HG03432 (cell line): ENCODE results near the gene TTLL9.

Source experiments
- ATAC-seq: cut with Tn5 transposase; IDR thresholded peaks from one replicate; pipeline ENCODE4 v1.9.1; 2021; ENCODE audit warnings: mild to moderate bottlenecking, moderate library complexity; ENCODE audit not compliant: unreplicated experiment

The TTLL9 gene

GRCh38 chr20:31877684-31878083 is 7.2 kb downstream of the TTLL9 start:
- ATAC-seq: no peak

DNA sequence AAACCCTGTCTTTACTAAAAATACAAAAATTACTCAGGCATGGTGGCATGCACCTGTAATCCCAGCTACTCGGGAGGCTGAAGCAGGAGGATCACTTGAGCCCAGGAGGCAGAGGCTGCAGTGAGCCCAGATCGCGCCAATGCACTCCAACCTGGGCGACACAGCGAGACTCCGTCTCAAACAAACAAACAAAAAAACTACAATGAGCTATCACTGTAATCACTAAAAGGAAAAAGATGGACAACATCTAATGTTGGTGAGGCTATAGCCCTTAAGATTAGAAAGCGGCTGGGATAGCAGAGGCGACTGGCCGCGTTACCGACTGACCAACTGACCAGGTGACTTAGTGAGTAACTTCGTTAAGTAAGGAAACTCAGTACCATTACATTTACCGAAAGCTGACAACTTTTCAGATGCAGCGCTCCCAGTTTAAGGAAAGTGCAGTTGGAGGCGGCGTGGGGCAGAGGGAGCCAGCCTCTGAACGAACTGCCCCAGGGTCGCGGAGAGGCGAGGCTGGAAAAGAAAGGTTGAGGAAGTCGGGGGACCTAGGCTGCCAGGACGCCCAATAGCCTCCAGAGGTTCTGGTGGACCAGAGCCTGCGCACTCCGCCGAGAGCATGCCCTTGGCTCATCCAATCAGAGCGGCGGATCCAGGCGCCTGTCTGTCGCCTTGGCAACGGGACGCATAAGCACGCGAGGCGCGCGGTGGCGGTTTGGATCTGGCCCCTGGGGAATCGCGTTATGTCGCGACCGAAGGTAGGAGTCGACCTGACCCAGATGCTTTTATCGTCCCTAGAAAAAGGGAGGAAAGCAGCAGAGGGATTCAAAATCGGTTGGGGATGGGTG is 8.9 kb downstream of the TTLL9 start:
- ATAC-seq: peak; percentile 87

DNA sequence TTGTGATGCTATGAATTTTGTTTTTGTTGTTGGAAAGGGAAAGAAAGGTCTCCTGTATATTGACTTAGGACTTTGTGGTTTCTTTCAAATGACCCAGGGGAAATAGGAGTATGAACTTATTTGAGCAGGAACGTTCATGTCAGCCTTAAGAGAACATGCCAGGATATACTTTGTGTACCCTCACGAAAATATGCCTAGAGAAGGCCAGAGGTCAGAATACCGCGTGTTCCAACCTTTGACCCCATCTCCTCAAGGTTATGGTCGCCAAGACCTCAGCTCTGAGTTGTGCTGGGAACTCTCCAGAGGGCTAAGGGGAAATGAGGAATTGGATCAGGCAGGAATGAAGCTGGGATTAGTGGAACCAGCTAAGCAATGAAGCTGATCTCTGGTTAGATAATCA is 11.5 kb downstream of the TTLL9 start:
- ATAC-seq: no peak

DNA sequence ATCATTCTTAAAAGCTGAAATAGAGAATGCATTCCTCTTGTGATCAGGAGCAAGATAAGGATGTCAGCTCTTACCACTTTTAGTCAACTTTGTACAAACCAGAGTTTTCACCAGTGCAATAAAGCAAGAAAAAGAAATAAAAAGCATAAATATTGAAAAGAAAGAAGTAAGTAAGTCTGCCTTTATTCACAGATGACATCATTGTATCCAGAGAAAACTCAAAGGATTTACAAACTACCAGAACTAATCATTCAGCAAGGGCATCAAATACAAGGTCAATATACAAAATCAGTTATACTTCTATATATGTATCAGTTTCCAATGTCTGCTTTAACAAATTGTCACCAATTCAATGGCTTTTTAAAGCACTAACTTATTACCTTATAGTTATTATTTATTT is 13.4 kb downstream of the TTLL9 start:
- ATAC-seq: no peak

DNA sequence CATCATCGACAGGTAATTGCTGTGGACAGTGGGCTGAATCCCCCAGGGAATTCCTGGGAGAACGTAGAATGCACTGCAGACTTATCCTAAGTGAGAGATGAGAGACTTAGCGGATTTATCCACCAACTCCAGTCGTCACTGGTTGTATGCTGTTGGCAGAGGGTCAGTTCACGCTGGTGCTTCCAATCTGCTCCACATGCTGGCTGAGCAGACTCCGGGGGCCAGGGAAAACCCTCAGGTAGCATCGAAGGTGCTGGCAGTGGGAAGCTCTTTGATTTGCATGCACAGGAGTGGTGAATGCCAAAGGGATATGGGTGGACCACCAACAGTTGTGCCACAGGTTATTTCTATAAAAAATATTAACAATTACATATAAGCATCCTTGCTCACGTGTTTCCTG is 20.2 kb downstream of the TTLL9 start:
- no peak for ATAC-seq

GRCh38 chr20:31894980-31895675 is 24.7 kb downstream of the TTLL9 start:
- peak; percentile 100 for ATAC-seq

DNA sequence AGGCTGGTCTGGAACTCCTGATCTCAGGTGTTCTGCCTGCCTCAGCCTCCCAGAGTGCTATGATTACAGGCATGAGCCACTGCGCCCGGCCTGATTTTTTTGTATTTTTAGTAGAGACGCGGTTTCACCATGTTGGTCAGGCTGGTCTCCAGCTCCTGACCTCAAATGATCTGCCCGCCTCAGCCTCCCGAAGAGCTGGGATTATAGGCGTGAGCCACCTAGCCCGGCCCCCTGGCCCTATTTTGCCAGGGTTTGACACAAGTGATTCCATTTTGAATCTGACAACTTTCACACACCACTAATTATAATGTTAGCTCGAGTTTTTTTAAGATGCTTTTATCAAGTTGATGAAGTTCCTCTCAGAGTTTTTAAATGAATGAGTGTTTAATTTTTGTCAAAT is 25.6 kb downstream of the TTLL9 start:
- no peak for ATAC-seq

DNA sequence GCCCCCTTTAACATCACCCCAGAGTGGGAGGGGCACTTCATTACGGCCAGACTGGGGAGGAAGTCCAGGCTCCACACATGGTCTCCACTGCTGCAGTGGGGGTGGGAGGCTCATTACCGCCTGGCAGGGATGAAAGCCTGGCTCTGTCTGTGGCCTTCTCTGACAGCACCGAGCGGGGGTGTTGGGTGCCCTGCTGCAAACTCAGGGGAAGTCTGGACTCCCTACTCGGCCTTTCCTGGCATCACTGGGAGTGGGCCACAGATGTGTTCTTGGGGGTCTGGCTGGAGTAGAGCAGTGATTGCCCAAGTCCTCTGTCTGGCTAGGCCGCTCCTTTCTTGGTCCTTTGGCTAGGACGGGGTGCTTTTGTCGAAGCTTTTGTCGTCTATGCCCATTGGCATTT is 27.1 kb downstream of the TTLL9 start:
- no peak for ATAC-seq

DNA sequence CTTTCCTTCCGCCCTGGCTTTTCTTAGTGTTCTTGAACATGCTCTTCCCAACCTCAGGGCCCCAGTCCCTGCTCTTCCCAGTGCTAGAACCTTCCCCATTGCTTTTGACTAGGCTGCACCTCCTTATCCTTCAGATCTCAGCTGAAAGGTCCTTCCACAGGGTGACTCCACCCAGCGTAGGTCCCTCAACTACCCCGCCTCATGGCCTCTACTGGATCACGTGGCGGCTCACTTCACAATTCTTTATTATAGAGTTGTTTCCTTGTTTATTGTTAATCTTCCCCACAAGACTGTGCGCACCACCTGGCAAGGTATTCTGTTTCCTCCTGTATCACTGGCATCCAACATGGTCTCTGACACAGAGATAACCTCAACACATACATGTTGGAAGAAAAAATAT is 31.2 kb downstream of the TTLL9 start:
- no peak for ATAC-seq

DNA sequence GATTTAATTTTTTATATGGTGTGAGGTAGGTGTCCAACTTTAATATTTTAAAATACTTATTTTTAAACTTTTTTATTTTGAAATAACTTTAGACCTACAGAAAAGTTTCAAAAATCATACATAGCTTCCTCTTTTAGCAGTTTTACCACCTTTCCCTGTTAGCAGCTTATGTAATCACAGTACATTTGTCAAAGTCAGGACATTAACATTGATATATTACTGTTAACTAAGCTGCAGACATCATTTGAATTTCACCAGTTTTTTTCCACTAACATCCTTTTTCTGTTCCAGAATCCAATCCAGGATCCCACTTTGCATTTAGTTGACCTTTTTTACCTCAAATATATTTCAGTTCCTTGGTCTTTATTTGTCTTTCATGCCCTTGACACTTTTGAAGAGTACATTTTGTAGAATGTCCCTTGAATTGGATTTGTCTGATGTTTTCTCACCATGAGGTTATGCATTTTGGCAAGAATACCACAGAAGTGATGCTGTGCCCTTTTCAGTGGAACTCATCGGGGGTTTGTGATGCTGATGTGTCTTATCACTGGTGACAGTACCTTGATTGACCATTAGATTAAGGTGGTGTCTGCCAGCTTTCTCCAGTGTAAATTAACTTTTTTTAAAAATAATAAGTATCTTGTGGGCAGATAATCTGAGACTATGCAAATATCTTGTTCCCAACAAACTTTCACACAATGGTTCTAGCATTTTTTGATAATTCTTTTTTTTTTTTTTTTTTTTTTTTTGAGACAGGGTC is 33.4 kb downstream of the TTLL9 start:
- no peak for ATAC-seq

- no peak for ATAC-seq
Measured at GRCh38 chr20:31906001-31906400, 35.6 kb downstream of the TTLL9 start.

DNA sequence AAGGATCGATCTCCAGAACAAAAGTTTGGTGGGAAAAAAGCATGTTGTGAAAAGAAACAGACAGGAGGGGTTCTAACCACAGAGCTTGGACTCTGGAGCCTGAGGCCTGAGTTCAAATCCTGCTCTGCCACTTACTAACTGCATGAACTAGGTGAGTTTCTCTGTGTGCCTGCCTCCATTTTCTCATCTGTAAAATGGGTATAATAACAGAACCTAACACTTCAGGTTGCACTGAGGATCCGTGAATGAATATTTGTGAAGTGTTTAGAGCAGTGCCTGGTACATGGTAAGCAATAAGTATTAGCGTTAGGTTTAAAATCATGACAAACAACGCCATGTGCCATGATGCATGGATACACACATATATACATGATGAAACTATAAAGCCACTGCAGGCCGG is 36.6 kb downstream of the TTLL9 start:
- ATAC-seq: no peak

- ATAC-seq: no peak
Measured at GRCh38 chr20:31908016-31908415, 37.6 kb downstream of the TTLL9 start.

- no peak for ATAC-seq
Measured at GRCh38 chr20:31908424-31908823, 38.0 kb downstream of the TTLL9 start.

- no peak for ATAC-seq
Measured at GRCh38 chr20:31909253-31910070, 39.0 kb downstream of the TTLL9 start.

DNA sequence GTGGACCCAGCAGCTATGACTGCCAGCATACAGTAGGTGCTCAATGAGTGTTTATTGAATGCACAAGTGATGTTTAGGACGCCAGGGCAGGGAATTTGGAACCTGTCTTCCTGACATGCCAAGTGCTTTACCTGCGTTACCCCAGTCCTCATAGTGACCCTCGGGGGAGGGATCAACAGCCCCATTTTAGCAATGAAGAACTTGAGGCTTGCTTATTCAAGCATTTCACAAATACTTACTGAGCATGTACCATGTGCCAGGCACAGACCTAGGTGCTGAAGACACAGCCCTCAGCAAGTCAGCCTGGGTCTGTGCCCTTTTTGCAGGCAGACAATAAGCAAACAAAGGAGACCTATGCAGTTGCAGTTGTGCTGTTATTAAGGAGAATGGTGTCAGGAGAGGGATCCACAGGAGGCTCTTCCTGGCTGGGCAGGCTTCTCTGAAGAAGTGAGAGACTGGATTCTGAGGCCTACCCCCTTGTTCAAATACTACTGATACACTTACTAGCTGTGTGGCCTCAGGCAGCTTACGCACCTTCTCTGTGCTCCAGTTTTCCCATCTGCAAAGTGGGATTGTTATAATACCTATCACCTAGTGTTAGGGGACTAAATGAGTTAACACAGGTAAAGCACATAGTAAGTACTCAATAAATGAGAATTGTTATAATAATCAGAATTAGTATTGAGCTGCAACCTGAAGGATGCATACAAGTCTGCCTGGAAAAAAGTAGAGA is 39.8 kb downstream of the TTLL9 start:
- ATAC-seq: no peak

DNA sequence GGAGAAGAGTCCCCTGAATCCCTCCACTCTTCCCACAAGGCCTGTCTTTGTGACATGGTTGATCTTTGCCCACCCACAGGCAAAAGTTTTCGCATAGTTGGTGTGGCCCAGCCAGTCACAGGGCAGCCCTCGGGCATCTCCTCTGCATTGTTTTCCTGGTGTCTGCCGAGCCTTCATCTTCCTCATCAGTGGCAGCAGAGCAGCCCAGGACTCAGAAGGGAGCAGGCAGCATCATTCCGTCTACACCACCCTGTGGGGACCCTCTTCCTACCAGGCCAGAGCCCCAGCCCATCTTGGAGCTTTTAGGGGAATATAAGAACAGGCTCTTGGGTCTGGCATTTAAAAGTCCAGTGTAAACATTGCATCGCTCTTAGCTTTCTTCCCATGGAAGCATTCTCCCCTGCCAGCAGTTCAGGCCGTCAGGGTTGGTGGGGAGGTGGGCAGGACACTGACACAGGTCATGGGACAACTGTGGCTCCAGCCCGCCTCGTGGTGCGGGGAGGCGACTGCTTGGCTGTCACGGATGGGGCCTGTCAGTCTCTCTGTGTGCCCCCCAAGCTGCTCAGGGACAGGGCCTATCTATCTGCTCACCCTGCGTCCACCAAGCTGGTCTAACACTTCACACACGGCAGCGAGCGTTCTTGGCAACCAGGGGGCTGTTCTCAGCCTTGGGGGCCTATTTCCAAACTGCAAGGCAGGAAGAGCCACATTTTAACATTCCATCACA is 43.2 kb downstream of the TTLL9 start:
- ATAC-seq: no peak

DNA sequence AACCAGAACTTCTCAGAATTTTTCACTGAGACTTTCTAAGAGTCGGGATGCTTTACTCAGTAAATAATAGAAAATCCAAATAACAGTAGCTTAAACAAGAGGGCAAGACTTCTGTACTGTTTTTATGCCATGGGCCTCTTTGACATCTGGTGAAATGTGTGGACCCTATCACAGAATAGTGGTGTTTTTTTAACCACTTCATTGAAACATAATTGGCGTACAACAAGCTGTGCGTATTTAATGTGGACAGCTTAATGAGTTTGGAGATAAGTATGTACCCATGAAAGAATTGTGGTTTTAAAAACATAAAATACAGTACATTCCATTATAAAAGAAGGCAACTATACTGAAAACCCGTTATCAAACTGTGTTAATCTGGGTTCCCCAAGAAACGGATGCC is 43.7 kb downstream of the TTLL9 start:
- no peak for ATAC-seq

DNA sequence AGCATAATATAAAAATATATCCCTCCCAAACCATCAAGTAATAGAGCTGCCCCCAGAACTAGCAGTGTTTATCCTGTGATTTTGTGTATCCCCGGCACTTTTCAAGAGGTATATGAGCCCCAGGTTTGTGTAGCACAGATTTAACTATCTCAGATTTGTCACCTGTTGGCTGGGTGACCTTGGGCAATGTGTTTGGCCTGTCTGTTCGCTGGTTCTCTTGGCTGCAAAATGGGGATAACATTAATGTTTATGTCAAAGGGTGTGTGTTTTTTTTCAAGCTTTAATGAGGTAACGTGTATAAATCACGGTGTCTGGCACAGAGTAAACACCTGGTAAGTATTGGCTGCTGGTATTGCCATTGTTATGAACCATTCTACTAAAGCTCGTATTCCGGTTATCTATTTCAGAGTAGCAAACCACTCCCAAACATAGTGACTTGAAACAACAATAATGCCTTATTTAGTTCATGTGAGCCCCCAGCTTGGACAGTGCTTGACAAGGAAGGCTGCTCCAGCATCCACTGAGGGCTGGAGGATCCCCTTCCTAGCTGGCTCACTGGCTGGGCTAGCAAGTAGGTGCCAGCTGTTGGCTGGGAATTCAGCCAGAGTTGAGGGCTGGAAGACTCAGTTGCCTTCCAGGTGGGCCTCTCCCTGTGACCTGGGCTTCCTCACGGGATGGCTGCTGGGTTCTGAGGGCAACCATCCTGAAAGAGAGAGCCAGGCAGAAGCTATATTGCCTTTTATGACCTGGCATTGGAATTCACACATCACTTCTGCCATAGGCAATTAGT is 45.3 kb downstream of the TTLL9 start:
- no peak for ATAC-seq
